ENCODE results near the gene LIPC.

The LIPC gene

GRCh38 chr15:58528188-58528870 is 96.5 kb downstream of the LIPC start:
- H3K4me3 ChIP-seq (ENCODE audit: control insufficient read depth, low read depth, low read length), result no peak overlapping the region
- DNase-seq (ENCODE audit: low read depth), result no peak
- no peak for TF ChIP-seq CTCF (IDR thresholded peaks at IDR 0.05; ENCODE audit: control insufficient read depth, insufficient read depth, low read depth, low read length, missing control alignments)

GRCh38 chr15:58529041-58529440 is 97.2 kb downstream of the LIPC start:
- no peak for TF ChIP-seq CTCF (IDR thresholded peaks at IDR 0.05; ENCODE audit: control insufficient read depth, insufficient read depth, low read depth, low read length, missing control alignments)

GRCh38 chr15:58530056-58530590 is 98.3 kb downstream of the LIPC start:
- no peak for DNase-seq (ENCODE audit: low read depth)
- TF ChIP-seq CTCF (IDR thresholded peaks at IDR 0.05; ENCODE audit: control insufficient read depth, insufficient read depth, low read depth, low read length, missing control alignments), result no peak

More at GRCh38 chr15:58529041-58529440, 97.2 kb downstream of the LIPC start:
- H3K4me3 ChIP-seq (ENCODE audit: control insufficient read depth, low read depth, low read length), result no peak overlapping the region
- DNase-seq (ENCODE audit: low read depth), result no peak

GRCh38 chr15:58532126-58532525 is 100.3 kb downstream of the LIPC start:
- no peak for TF ChIP-seq CTCF (IDR thresholded peaks at IDR 0.05; ENCODE audit: control insufficient read depth, insufficient read depth, low read depth, low read length, missing control alignments)
- peak; percentile 56 for DNase-seq (ENCODE audit: low read depth)

More at GRCh38 chr15:58530056-58530590, 98.3 kb downstream of the LIPC start:
- no peak overlapping the region for H3K4me3 ChIP-seq (ENCODE audit: control insufficient read depth, low read depth, low read length)

GRCh38 chr15:58534556-58534955 is 102.8 kb downstream of the LIPC start:
- no peak for DNase-seq (ENCODE audit: low read depth)
- H3K4me3 ChIP-seq (ENCODE audit: control insufficient read depth, low read depth, low read length), result no peak overlapping the region
- no peak for TF ChIP-seq CTCF (IDR thresholded peaks at IDR 0.05; ENCODE audit: control insufficient read depth, insufficient read depth, low read depth, low read length, missing control alignments)

More at GRCh38 chr15:58532126-58532525, 100.3 kb downstream of the LIPC start:
- no peak overlapping the region for H3K4me3 ChIP-seq (ENCODE audit: control insufficient read depth, low read depth, low read length)

- no peak for TF ChIP-seq CTCF (IDR thresholded peaks at IDR 0.05; ENCODE audit: control insufficient read depth, insufficient read depth, low read depth, low read length, missing control alignments)
- no peak overlapping the region for H3K4me3 ChIP-seq (ENCODE audit: control insufficient read depth, low read depth, low read length)
- DNase-seq (ENCODE audit: low read depth), result no peak
These were observed 103.5 kb downstream of the LIPC start for GRCh38 chr15:58535337-58535736.

All from AG09309 (cell line).